HG03571 (cell line): ENCODE measurements around the gene DSCAML1.

ENCODE experiments used
- ATAC-seq: cut with Tn5 transposase; IDR thresholded peaks from one replicate; pipeline ENCODE4 v1.9.1; 2021; ENCODE audit not compliant: unreplicated experiment

DSCAML1 gene

DNA sequence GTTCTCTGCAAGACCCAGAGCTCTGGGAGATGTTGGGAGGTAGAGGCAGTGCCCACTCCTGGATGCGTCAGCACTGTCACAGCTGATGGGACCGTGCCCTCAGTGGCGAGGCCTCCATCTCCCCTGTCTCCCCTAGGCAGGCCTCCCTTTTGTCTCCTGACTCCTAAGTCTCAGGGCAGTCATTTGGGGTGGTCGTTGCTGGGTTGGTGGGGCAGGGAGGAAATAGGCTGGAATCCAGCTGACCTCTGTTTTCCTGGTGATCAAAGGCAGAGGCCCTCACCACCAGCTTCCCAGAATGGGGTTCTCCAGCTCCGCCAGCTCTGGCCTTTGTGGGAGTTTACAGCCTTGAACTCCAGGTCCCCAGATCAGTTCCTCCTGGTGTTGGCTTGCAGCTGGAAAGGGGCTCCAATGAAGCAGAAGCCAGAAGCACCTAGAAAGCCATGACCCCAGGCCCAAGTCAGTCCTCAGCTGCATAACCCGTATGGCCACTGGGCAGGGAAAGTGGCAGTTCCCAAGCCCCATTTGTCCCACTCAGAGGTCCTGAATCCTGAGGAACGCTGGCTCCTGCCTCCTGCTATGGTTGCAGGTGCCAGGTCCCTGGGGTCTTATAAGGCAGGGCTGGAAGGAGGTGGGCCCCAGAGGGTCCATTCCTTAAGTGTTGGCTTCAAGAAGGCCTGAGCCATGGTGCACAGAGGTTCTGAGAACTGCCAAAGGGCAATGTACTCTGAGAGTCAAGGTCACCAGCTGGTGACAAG is 34.8 kb upstream of the DSCAML1 start:
- ATAC-seq: no peak

DNA sequence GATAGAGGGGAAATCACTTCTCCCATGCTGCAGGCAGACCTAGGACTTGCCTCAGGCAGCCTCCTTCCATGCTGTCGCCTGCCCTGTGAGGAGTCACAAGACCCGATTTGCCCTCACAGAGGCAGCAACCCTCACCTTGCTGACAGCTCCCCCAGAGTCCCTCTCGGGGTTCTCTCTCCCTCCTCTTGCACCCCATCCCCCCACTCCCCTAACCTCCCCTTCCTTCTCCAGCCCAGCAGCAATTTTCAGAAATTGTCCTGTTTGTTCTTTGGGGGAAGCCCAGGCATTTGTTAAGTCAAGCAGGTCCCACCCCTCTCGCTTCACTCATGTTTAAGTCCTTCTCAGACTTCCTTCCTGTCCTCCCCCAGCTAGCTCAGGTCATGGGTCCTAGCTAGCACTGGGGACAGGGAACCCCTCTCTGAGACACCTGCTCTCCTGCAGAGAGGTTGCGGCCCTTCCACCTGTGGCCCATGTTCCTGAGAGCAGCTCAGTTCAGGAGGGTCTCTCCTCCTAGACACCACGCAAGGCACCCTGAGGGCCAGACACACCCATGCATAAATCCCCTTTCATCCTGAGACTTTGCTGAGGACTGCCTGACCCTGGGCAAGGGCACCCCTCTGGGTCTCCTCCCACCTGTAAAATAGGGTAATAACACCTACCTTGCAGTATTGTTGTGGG is 33.8 kb upstream of the DSCAML1 start:
- no peak for ATAC-seq

GRCh38 chr11:117830072-117830471 is 33.1 kb upstream of the DSCAML1 start:
- ATAC-seq: no peak

DNA sequence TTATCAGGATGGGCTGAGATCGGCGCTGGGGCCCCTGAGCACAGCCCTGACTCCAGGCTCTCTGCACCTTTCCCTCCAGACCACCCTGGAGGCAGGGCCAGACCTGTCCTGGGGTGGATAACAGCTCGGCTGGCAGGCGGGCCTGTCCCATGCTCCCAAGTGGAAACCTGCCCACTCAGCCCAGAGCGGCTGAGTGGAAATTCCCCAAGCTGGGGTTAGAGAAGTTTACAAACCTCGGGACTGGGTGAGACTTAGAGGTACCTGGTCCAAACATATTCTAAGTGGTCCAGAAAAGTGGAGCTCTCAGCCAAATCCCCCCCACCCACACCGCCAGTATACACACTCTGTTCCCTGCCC is 32.3 kb upstream of the DSCAML1 start:
- no peak for ATAC-seq

GRCh38 chr11:117828611-117829368 is 31.8 kb upstream of the DSCAML1 start:
- peak; percentile 50 for ATAC-seq

GRCh38 chr11:117827521-117828511 is 30.8 kb upstream of the DSCAML1 start:
- no peak for ATAC-seq

DNA sequence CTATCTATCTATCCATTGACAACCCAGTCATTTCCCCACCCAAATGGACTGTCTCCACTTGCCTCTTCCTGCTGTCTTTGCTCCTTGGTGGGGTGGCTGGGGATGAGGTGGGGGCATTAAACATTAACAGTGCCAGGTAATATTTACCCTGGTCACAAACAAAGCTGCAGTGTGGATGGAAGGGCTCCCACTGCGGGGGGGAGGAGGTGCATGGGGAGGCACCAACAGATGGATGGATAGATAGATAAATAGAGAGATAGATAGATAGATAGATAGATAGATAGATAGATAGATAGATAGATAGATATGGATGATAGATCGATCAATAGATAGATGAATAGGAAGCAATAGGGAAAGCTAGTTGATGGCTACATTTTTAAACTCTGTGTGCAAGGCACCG is 29.8 kb upstream of the DSCAML1 start:
- ATAC-seq: no peak

- ATAC-seq: no peak
Measured at GRCh38 chr11:117826190-117826570, 29.2 kb upstream of the DSCAML1 start.

DNA sequence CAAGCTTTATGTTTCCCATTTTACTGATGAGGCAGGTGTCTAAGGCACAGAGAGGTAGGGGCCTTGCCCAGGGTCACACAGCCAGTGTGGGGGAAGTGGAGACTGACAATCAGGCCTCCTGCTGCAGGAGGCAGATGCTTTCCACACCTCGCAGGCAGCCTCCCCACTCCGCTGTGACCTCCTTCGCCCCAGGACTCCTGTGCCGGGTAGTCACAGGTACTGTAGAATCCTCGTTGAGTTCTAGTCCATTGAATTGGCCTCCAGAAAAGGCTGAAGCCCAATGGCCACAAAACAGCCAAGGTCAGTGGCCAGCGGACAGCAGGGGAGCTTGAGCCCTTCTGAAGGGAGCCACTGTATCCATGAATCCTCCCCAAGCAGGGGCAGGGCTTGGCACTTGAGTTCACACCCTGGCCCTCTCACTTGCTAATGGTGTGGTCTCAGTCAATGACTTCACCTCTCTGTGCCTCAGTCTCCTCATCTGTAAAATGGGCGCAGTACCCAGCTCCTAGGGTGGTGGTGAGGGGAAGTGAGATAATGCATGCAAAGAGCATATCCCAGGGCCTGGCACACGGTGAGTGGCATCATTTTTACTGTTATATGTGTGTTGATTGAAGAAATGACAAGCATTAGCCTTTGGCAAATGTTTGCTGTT is 28.6 kb upstream of the DSCAML1 start:
- no peak for ATAC-seq

DNA sequence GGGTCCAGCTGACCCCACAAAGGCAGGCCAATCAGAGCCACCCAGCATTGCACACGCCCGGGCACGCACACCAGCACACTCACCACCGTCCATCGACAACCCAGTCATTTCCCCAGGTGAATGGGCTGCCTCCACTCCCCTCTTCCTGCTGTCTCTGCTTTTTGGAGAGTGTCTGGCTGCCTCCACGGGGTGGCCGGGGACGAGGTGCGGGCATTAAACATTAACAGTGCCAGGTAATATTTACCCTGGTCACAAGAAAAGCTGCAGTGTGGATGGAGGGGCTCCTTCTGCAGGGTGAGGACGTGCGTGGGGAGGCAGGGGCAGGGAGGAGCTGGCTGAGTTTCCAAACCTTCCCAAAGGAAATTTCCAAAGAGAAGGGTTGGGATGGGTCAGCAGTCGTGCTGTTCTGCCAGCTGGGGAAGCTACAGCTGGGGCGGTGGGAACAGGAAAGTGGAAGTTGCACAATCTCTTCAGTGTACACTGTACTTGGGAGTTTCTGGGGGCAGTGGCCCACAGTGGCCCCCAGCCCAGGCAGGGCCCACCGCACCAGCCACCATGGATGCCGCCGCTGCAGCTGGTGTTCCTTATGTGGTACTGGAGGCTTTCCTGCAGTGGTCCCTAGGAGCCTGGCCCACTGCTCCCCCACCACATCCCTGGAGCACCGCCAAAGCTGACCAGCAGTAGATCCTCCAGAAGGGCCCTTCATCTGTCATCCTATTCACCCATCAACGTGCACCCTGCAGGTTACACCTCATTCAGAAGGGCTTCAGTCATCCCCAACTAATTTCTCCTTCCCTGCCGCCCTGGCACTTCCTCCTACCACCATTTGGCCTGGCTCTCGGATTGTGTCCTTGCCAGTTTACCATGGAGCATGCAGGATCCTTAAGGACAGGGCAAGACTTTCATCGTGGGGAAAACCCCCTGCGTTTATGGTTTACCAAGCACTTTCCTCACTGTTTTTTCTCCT is 27.8 kb upstream of the DSCAML1 start, which contains the start of gene FXYD2:
TSS of gene FXYD2 (minus strand) at position 174 of the 967 bp plus-strand sequence. CDS start at position 108, 66 bp downstream.
- ATAC-seq: no peak

DNA sequence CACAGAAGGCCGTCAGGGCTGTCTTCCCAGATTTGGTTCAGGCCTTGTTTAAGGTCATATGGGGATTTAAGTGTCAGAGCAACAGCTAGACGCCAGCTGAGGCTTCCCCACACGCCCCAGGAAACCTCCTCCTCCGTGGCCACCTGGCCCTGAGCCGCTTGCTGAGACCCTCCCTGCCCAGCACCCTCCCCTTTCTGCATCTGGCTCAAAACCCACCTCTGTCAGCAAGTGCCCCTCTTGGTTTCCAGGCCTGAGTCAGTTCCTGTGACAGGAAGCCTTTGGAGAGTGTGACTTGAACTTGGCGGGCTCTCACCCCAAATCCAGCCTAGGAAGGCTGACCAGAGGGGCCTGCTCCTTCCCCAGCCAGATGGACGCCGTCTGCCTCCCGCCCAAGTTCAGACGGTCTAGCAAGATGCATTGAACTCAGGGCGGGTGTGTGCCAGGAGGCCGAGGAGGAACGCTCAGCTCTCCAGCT is 27.0 kb upstream of the DSCAML1 start:
- ATAC-seq: no peak

DNA sequence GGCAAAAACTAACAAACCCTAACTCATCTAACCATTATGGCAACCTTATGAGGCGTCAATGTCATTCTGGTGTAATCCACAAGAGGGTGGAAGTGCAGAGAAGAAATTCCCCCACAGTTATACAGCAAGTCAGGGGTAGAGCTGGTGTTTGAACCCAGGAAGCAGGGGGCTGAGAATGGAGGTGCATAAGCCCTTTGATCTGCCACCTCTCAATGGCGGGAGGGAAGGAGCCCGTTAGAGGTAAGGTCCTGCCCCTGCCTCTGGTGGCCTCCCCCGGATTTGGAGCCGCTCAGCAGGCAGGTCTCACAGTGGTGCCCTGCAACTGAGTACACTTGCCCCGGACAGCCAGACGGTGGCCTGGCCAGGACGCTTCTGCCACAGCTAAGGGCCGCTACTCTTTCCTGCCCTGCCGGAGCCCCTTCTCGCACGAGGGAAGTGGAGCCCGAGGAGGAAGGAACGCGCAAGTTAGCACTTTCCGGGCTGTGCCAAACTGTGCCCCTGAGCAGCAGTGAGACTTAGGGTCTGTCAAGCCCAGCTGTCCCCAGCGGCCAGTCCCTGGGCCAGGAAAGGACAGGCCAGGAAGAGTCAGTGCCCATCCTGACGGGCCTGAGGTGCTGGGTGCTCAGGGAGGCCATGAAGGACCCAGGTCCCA is 26.4 kb upstream of the DSCAML1 start:
- ATAC-seq: no peak

GRCh38 chr11:117822074-117823033 is 25.3 kb upstream of the DSCAML1 start:
- no peak for ATAC-seq

GRCh38 chr11:117821431-117821830 is 24.4 kb upstream of the DSCAML1 start:
- ATAC-seq: no peak

DNA sequence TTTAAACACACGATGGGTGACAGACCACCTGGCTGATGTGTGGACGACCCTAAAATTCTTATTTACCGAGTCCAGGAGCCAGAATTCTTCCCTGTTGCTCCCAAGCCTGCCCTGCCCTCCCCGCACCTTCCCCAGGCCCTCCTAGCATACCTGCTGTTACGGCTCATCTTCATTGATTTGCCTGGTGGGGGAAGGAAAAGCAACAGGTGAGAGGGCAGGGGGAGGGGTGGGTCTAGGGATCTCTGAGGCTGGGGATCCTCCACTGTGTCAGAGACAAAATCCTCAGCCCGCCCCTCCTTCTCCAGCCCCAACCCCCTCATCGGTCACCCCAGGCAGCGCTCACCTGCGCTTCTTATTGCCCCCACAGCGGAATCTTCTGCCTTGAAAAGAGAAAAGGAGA is 23.5 kb upstream of the DSCAML1 start:
- no peak for ATAC-seq

DNA sequence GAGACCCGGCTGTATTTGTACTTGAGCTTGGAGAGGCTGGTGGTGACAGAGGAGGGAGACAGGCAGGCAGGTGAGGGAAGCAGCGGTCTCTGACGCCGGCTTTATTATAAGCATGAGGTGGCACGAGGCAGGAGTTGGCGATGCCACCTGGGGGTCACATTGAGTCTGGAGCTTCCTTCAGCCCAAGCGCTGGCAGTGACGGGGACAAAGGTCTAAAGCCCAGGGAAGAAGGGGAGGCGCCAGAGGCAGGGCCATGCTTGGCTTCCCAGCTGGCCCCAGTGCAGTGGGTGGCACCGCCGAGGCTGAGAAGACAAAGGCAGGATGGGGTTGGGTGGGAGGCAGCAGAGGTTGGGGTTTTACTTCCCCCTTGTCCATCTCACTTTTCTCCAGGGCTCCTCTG is 23.1 kb upstream of the DSCAML1 start:
- no peak for ATAC-seq
